WERI-Rb-1 (cell line): ENCODE data around the gene OR6N2.

ENCODE experiments used
- DNase-seq: peaks from one replicate; pipeline ENCODE4 v3.0.0-alpha.2; 2020
- H3K27ac ChIP-seq: fragments of 250-450 bp; sonication (Bioruptor Pico); 2 replicates; pipeline ENCODE4 v1.5.1; 2020; ENCODE audit warnings: mild to moderate bottlenecking, moderate library complexity
- H3K27me3 ChIP-seq: fragments of 250-450 bp; sonication (Bioruptor Pico); 2 replicates; pipeline ENCODE4 v1.5.1; 2021; ENCODE audit warnings: mild to moderate bottlenecking, low read depth, moderate library complexity; ENCODE audit not compliant: insufficient read depth, severe bottlenecking
- H3K36me3 ChIP-seq: fragments of 250-450 bp; sonication (Bioruptor Pico); 2 replicates; pipeline ENCODE4 v1.5.1; 2020; ENCODE audit warnings: mild to moderate bottlenecking, moderate library complexity
- H3K4me3 ChIP-seq: 2 replicates; pipeline ENCODE4 v1.5.1; 2011; ENCODE audit warnings: low read depth, mild to moderate bottlenecking, control low read depth, low read length
- H3K9me3 ChIP-seq: fragments of 250-450 bp; sonication (Bioruptor Pico); 2 replicates; pipeline ENCODE4 v1.5.1; 2021; ENCODE audit warnings: mild to moderate bottlenecking, moderate library complexity; ENCODE audit not compliant: severe bottlenecking
- CTCF ChIP-seq: IDR thresholded peaks from 2 replicates; pipeline ENCODE4 v1.5.1; 2011; ENCODE audit warnings: low read depth, mild to moderate bottlenecking, control low read depth, inconsistent platforms, low read length

OR6N2 gene

GRCh38 chr1:158818560-158818959 is 37.6 kb upstream of the OR6N2 start:
- Histone ChIP-seq H3K27ac (no peak overlapping the region), H3K36me3 (no peaks in the 10 kb centered on the region), H3K27me3 (peaks cover 41% of the 10 kb centered on the region), H3K4me3 (no peak overlapping the region), H3K9me3 (no peaks in the 10 kb centered on the region)
- DNase-seq: no peak
- TF ChIP-seq CTCF: no peak

- TF ChIP-seq CTCF: no peak
- H3K27me3 ChIP-seq: peaks cover 63% of the 10 kb centered on the region
- DNase-seq: no peak
- H3K9me3 ChIP-seq: no peaks in the 10 kb centered on the region
- no peak overlapping the region for H3K4me3 ChIP-seq
- no peak overlapping the region for H3K27ac ChIP-seq
- no peaks in the 10 kb centered on the region for H3K36me3 ChIP-seq
Observed at GRCh38 chr1:158814970-158815369, 34.0 kb upstream of the OR6N2 start.

- no peak overlapping the region for H3K27ac ChIP-seq
- no peaks in the 10 kb centered on the region for H3K9me3 ChIP-seq
- TF ChIP-seq CTCF: no peak
- no peak for DNase-seq
- H3K27me3 ChIP-seq: peaks cover 76% of the 10 kb centered on the region
- H3K4me3 ChIP-seq: no peak overlapping the region
- H3K36me3 ChIP-seq: no peaks in the 10 kb centered on the region
Observed at GRCh38 chr1:158813164-158813563, 32.2 kb upstream of the OR6N2 start.

DNA sequence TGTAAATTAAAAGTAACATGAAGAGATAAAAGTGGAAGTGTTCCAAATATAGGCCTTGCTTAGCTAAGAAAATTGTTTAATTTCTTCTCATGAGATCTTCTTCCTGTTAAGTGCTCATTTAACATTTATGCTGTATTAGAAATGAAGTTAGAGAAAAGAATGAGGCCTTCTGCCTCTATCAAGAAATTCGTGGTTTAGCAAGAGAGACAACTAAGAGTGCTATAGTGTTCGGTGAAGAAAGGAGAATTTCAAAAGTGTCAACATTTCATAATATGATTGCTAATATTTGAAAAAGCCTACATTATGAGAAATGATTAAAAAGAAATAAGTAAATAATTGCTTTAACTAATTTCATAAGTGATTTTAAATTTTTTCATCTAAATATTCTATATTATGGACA is 31.3 kb upstream of the OR6N2 start:
- no peak overlapping the region for H3K27ac ChIP-seq
- no peaks in the 10 kb centered on the region for H3K36me3 ChIP-seq
- DNase-seq: no peak
- H3K9me3 ChIP-seq: peaks cover 3% of the 10 kb centered on the region
- no peak for TF ChIP-seq CTCF
- peaks cover 81% of the 10 kb centered on the region for H3K27me3 ChIP-seq
- no peak overlapping the region for H3K4me3 ChIP-seq

- TF ChIP-seq CTCF: no peak
- peaks cover 84% of the 10 kb centered on the region for H3K27me3 ChIP-seq
- DNase-seq: no peak
Observed at GRCh38 chr1:158810311-158810710, 29.3 kb upstream of the OR6N2 start.

DNA sequence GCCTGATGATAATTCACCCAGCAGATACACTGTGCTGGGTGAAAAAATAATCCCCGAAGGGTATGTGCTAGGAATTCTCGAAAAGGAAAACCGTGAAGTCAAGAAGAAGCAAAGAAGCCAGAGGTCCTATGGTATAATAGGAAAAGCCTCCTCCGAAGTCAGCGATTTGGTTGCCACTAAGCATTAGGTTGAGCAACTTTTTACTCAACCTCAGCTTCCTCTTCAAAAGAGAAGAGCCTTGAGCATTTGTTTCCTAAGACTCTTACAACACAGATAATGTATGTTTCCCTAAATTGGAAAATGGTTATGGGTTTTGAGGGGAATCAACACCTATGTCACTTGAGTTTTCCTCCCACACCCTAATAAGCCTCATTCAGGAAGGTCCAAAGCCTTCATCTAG is 28.9 kb upstream of the OR6N2 start:
- no peak for TF ChIP-seq CTCF

More at GRCh38 chr1:158810311-158810710, 29.3 kb upstream of the OR6N2 start:
- Histone ChIP-seq H3K4me3 (no peak overlapping the region), H3K27ac (no peak overlapping the region), H3K9me3 (peaks cover 5% of the 10 kb centered on the region), H3K36me3 (no peaks in the 10 kb centered on the region)

More for the DNA sequence above, 28.9 kb upstream of the OR6N2 start:
- Histone ChIP-seq H3K27me3 (peaks cover 84% of the 10 kb centered on the region), H3K36me3 (no peaks in the 10 kb centered on the region), H3K9me3 (peaks cover 5% of the 10 kb centered on the region), H3K27ac (no peak overlapping the region), H3K4me3 (no peak overlapping the region)
- no peak for DNase-seq
